Cerebellar cortex (tissue), 1 donor: ENCODE results near the gene TBX19.
A peak's percentile ranks its signal among the peaks of the same experiment; 100 is the strongest.

Experiments used
- DNase-seq: peaks from one replicate; pipeline ENCODE4 v3.0.0-alpha.2; 2015; ENCODE audit warnings: low spot score

The TBX19 gene

DNA sequence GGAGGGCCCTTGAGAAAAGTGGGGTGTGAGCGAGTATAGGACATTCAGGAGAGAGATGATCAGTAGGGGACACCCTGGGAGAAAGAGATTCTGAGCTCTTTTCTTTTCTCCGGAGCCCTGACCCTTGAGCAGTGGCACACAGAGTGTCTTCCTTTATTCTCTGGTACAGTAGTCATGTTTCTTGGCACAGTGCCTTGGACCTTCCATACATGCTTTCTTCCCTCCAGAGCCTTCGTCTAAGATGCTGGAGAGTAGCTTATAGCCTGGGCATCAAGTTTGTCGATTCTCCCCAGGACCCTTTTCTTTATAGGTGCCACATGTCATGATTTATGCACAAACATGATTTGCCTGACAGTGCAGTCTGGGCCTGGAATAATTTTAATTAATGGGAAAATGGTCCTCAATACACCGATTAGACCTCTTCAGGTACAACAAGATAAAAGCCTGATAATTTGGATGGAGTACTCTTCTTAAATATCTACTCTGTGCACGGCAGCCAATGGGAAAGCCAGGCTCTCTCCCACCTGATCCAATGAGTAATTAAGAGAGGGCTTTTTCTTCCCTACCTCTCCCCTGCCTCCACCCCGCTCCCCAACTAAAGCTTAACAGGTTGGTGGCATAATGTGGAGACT lies at the start of gene TBX19:
Gene TBX19 (plus strand): TSS at position 582 of the 632 bp plus-strand sequence. CDS start 214 bp downstream, outside the sequence.
- DNase-seq = no peak

DNA sequence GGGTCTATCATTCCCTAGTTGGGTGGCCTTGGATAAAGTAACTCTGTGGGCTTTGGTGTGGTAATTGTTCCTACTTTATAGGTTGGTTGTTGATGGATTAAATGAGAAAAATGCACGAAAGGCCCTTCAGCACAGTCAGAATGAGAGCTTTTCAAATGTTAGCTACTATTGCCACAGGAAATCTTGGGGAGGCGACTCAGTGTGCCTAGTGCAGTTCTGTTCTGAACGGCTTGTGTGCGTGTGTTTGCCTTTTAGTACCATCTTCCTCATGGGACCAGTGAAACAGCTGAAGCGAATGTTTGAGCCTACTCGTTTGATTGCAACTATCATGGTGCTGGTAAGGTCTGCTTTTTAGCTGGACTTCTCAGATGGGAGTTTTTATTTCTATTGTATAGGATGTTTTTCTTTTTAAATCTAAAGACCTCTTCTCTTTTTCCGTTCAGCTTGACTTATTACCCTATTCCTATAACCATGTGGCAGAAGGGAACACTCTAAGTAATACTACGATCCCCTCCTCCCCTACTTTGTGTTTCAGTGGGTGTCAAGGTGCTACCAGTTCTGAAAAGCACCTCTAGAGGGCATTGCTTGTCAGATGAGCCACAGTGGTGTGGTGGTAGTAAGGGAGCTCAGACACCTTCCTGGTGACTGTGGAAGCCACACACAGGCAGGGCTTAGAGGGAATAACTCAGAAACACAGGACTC lies 45.7 kb upstream of the TBX19 start:
- peak; percentile 38 for DNase-seq

DNA sequence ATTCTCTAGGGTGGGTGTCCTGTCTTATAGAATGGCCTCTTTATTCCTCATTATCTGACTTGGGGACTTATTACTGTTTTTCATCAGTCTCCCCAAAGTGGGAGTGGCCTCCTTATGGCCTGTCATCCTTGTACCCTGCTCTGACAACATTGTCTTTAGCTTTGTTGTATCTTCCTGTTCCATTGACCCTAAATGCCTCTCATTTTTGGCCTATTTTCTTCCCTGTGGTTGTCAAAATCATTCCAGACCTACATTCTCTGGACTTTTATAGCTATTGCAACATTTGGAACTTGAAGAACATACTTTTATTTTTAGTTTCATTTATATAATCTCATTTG lies 45.2 kb upstream of the TBX19 start:
- DNase-seq = no peak

DNA sequence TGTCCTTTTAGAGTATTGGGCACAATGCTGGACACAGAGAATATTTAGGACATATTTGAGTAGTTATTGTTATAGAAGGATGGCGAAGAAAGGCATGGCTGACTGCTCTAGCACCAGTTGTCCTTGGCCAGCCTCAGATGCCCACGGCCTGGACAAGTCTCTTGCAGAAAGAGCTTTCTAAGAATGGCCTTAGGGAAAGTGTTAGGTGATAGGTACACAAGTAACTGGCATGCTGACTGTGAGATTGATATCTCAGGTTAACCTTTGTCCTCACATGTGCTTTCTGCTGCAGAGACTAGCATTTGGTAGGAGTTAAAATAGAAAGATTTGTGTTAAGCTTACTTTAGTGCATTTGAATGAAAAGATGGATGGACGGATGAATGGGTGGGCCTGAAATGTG lies 44.7 kb upstream of the TBX19 start:
- DNase-seq = no peak

DNA sequence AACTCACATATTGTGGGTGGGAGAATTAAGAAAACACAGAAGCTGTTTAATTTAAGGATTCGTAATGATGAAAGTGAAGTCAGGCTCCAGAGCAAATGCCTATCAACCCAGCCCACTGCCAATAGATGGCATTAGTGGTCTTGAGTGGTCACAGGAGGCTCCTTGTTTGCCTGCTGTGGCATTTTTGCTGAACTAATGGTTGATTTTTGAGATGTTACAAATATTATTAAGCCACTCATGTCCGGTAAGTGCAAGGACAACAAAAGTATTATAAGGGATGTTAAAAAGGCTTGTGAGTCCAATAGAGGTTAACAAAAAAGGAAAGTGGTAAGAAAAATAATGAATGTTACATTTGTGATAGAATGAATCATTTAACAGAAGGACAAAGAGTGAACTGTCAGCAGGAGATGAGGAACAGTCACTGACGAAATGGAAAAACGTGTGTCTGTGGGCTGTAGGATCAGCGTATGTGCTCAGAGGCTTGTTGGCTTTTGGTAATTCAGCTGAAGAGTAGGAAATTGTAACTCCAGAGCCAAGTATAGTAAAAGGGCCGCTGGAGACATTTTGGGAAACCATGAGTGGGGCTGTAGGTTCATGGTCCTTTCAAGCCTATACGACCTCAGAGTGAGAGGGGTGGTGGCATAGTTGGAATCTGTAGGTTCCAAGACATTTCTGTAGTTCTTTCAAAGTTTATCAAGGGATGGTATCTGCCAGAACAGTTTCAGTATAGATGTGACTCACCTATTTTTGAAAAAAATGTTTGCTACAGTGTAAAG lies 43.7 kb upstream of the TBX19 start:
- no peak for DNase-seq

DNA sequence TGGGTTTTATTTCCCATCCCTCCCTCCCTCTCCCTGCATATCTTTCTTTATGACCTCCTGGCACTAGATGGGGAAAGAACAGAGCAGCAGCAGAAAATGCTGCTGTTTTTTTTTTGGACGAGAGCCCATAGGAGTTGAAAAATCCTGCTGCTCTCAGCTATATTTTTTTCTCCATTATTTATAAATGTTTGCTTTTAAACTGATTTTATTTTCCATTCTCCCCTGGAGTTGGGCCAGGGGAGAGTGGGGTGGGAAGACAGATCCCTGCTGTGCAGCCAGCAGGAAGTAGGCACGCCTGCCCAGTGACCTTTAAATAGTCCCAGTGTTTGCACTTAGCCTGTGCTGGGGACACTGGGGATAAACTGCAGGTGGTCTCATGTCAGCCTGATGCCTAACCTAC lies 37.5 kb upstream of the TBX19 start:
- DNase-seq = no peak

DNA sequence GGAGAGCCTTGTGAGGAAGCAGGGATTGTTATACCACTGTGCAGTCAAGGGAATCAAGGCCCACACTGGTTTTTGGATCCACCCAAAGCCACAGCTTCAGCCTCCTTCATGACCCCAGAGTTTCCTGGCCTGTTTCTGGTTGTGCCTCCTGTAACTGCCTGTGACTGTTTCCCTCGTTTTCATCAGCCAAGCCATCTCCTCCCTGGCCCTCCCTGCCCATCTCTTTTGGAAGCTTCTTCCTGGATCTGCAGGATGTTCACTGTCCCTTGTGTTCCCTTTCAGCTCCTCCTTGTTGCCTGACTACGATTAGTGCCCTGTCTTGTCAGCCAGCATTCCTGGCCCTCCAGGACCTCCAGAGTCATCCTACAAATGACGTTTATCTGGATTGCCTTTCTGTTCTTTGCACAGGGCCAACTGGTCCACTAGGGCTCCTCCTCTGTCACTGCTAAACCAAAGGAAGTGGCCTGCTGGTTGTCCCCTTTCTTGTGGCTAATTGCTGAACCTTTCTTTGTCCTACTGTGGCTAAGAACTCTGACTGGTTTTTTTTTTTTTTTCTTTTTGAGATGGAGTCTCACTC lies 37.0 kb upstream of the TBX19 start:
- DNase-seq = no peak

DNA sequence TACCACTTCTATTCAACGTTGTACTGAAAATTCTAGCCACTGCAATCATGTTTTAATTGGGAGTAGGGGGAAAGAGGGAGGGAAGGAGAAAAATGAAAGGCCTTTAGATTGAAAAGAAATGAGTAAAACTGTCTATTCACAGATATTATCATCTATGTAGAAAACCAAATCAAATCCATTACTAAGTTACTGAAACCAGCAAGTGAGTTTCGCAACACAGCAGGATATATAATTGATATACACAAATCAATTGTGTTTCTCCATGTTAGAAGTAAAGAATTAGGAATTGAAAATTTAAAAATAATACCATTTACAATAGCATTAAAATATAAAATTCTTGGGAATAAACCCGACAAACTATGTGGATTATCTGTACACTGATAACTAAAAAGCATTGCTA lies 35.6 kb upstream of the TBX19 start:
- no peak for DNase-seq

DNA sequence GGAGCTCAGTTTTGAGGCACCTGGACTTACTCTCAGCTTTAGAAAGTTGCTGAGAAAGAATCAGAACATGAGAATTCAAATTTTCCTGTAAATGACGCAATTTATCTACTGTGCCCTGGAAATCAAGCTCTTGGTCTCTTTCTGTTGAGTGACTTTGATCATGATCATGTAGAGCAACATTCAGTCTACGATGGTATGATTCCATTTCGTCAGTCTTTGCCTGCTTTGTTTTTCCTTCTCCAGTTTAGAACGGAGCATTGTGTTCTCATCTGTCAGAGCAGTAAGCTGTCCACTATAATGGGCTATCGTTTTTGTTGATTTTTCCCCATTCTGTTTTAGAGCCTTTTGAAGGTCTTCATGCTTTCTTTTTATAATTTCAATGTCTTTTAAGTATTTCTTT lies 34.2 kb upstream of the TBX19 start:
- no peak for DNase-seq

DNA sequence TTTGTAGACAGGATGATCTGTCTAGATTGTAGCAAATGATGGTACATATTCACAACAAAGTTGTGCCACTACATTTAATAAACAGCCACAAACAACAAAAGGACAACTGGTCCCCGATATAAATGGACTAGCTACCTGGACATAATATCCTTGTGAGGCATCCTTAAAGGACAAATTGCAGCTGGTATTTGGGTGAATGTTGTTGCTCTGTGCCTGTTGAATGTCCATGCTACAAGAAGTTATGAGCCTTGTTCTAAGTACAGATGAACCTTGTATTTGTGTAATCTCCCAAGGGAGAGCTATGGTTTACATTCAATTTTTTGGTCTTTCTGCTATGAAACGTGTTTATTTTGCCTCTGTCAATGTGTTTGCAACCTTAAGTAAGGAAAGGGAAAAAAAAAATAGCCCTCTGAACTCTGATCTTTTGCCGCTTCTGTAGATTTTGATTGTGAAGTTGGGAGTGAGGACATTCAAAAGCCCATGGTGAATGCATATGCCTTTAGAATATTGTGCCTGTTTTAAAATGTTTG lies 28.4 kb upstream of the TBX19 start:
- no peak for DNase-seq

DNA sequence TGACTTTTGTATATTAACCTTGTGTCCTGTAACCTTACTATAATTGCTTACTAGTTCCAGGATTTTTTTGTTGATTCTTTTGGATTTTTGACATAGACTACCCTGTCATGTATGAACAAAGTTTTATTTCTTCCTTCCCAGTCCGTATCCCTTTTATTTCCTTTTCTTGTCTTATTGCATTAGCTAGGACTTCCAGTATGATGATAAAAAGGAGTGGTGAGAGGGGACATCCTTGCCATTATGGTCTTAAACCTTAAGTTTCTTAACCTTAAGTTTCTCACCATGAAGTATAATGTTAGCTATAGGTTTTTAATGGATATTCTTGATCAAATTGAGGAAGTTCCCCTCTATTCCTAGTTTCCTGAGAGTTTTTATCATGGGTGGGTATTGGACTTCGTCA lies 24.5 kb upstream of the TBX19 start:
- no peak for DNase-seq

DNA sequence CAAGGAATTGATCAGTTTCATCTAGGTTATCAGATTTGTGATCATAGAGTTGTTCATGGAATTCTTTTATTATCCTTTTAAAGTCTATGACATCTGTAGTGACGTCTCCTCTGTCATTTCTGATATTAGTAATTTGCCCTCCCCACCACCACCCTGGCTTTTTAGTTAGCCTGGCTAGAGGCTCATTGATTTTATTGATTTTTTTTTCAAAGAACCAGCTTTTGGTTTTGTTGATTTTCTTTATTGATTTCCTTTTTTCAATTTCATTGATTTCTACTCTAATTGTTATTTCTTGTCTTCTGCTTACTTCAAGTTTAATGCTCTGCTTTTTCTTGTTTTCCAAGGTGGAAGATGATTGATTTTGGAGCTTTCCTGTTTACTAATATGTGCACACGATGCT lies 23.3 kb upstream of the TBX19 start:
- DNase-seq = no peak

DNA sequence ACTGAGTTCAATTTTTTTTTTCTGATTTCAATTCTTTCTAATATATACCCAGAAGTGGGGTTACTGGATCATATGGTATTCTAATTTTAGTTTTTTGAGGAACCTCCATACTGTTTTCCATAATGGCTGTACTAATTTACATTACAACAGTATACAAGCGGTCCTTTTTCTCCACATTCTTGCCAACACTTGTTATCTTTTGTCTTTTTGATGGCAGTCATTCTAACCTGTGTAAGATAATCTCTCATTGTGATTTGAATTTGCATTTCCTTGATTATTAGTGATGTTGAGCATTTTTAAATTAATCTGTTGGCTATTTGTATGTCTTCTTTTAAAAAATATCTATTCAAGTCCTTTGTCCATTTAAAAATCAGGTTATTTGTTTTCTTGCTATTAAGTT lies 21.1 kb upstream of the TBX19 start:
- no peak for DNase-seq

DNA sequence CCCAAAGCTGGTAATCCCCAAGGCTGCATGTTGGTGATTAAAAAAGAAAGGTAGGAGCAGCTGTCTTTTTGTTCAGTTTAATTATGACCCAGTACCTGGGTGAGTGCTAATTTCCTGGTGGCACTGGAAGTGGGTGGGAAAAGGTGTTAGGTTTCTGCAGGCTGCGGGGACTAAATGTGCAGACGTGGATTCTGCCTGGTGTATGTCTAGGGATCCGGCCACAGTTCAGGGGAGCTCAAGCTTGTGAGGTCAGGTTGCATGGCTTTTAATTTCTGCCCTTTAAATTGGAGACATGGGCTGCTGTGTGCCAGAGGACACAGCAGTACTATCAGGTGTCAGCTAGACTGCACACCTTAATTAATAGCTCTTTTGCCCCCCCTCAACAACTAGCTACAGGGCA lies 20.3 kb upstream of the TBX19 start:
- DNase-seq = no peak

DNA sequence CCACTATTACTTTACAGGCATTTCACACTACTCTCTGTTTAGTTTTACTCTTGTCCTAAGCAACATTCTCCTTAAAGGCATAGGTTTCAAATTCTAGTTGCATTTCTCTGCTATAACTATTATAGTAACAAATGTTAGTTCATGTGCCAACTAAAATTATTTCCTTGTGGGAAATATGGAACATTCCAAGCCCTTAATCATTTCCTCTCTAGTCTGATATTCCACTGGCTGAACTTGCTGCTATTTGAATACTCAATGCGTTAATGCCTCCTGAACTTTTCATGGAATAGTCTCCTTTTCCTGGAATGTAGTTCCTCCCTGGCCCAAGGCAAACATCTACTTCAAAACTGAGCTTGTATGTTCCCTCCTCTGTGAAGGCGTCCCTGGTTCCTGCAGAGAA lies 19.3 kb upstream of the TBX19 start:
- no peak for DNase-seq

DNA sequence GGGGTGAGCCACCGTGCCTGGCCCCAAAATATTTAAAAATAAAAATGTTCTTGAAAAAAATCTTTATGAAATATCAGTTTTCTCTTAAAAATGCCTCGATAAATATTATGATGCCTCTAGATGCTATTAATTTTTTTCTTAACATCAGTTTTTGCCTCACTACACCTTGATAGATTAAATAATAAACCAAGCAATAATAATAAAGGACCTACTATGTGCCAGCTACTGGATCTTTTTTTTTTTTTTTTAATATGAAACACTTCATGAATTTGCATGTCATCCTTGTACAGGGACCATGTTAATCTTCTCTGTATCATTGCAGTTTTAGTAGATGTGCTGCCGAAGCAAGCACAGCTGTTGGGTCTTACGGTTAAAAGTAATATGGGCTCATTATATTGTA lies 17.5 kb upstream of the TBX19 start:
- DNase-seq = no peak

DNA sequence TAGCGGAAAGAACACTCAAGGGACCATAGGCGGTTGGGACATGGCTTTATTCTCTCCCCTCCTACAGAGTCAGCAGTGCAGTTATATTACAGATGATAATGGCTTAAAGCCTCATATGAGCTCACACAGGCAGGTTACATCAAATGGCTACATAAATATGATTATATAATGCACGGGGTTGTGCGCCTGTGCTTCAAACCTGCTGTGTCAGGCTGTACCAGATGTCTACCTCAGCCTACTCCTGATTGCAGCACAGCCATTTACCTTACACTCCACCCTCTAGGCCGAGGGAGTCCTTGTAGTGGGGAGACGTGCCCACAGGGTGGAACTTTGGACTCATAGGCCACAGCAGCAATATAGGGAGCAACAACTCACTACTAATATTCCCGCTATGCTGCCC lies 16.4 kb upstream of the TBX19 start:
- no peak for DNase-seq

DNA sequence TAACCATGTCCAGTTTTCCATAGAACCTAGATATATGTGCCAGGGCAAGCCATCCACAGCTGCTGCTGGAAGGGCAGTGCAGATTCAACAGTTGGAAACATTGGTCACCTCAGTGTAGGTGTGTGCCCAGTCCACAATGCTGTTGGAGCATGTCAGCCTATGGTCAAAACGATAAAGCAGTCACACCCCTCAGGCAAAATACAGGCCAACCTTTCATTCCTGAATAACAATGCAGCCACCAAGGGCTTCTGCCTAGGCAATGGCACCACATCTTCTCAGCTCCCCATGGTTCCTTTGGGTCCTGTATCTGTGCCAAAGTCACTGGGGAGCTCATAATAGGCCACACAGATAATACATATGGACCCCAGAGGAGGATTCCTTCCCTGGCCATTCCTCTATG lies 15.1 kb upstream of the TBX19 start:
- DNase-seq = no peak

DNA sequence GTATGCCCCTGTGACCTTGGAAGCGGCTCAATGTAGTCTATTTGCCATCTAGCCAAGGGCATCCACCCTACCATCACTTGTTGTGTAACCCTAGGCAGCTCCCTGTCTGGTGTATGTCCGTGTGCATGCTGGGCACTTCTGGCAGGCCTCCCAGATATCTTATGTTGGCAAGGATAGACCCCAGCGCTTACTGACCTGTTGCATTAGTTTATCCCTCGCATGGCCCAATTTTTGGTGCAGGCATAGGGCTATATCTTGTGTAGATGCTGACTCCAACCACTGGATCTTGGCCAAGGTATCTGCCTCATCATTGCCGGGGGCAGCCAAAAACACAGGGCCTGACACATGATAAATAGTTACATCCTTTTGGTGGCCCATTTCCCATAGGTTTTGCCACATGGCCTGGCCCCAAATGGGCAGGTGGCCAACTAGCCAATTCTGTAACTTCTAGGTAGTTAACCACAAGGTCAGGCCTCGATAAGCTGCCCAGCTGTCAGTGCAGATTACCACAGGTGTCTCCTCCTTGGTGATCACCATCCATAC lies 14.0 kb upstream of the TBX19 start:
- no peak for DNase-seq

DNA sequence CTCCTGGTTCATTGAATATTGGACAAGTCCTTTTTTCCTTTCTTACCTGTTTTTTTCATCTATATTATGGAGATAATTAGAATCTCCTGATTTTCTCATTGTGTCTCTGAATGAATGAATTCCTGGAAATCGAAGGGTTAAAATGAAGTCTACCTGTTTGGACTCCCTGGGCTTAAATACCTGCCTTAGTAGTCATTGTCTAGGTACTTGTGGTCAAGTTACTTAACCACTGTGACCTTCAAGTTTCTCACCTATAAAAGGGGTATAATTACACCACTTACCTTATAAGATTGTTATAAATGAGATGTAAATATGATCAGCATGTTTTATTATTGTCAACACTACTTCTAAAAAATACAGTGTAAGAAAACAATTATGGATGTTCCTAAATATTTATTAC lies 9.0 kb upstream of the TBX19 start:
- DNase-seq = no peak

DNA sequence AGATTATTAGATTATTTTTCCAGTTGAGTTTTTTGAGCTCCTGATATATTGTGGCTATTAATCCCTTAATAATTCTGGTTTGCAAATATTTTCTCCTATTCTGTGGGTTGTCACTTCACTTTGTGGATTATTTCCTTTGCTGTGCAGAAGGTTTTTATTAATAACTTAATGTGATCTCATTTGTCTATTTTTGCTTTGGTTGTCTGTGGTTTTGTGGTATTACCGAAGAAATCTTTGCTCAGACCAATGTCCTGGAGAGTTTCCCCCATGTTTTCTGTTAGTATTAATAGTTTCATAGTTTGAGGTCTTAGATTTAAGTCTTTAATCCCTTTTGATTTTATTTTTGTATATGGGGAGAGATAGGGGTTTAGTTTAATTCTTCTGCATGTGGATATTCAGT lies 7.1 kb upstream of the TBX19 start:
- DNase-seq = no peak

DNA sequence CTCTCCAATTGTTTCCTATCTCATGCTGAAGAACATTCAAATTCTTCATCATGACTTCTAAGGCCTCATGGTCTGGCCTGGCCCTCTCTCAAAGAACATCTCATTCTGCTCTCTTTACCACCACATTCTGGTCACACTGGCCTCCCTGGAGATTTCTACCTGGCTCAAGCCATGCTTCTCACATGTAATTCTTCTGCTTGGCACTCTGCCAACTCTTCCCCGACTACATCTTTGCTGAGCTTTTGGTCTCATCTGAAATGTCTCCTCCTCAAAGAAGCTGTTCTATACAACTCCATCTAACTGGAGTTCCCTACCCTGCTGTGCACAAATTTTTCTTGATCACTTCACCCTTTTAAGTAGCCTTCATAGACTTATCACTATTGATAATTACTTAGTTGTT lies 1.4 kb upstream of the TBX19 start:
- DNase-seq = no peak
